Keratinocyte (primary cell): ENCODE results near the gene LRRC46. TPM values are rescaled to one million over a fixed set of nuclear protein-coding genes. Genes with fewer than 3 reads are reported as not detected.

ENCODE experiments used
- DNase-seq: peaks from one replicate; pipeline ENCODE4 v3.0.0-alpha.2; 2011; ENCODE audit warnings: low read depth, missing footprints, low spot score
- FAIRE-seq: peaks from 2 replicates; lab custom pipeline; 2011; peaks lifted over from hg19 to GRCh38; lab: Jason Lieb, UNC
- H2AFZ ChIP-seq: 2 replicates; pipeline ENCODE4 v1.6.0; 2012; ENCODE audit warnings: low read length, control low read depth, inconsistent platforms; ENCODE audit not compliant: control insufficient read depth
- H3K27ac ChIP-seq: 2 replicates; pipeline ENCODE4 v1.5.1; 2011; ENCODE audit warnings: low read length; ENCODE audit not compliant: control insufficient read depth, insufficient read depth
- H3K27me3 ChIP-seq: 3 replicates; pipeline ENCODE4 v1.6.0; 2011; ENCODE audit warnings: low read length; ENCODE audit not compliant: control insufficient read depth, insufficient read depth; ENCODE audit errors: extremely low read depth
- H3K36me3 ChIP-seq, 2 experiments: 2 replicates in 1 of 2; 3 replicates in 1 of 2; pipeline ENCODE4 v1.5.1; 2011; ENCODE audit warnings: low read length in 2 of 2, mild to moderate bottlenecking in 1 of 2; ENCODE audit not compliant: control insufficient read depth in 2 of 2, insufficient read depth in 2 of 2; ENCODE audit errors: extremely low read depth in 1 of 2
- H3K4me1 ChIP-seq: 3 replicates; pipeline ENCODE4 v1.5.1; 2011; ENCODE audit warnings: low read length; ENCODE audit not compliant: control insufficient read depth, insufficient read depth; ENCODE audit errors: extremely low read depth
- H3K4me2 ChIP-seq: 3 replicates; pipeline ENCODE4 v1.6.0; 2011; ENCODE audit warnings: low read depth, low read length; ENCODE audit not compliant: control insufficient read depth, insufficient read depth; ENCODE audit errors: extremely low read depth
- H3K4me3 ChIP-seq, 3 experiments: fragments of 200-600 bp in 1 of 3; sonication (generic) in 1 of 3; 2 replicates in 2 of 3; 3 replicates in 1 of 3; pipeline ENCODE4 v1.5.1; 2011 to 2016; ENCODE audit warnings: low read length in 3 of 3, mild to moderate bottlenecking in 3 of 3, control low read depth in 2 of 3, inconsistent platforms in 1 of 3, low read depth in 1 of 3, mixed read lengths in 1 of 3, mixed run types in 1 of 3, moderate library complexity in 1 of 3; ENCODE audit not compliant: control insufficient read depth in 2 of 3, insufficient read depth in 2 of 3; ENCODE audit errors: extremely low read depth in 1 of 3
- H3K79me2 ChIP-seq: 2 replicates; pipeline ENCODE4 v1.6.0; 2012; ENCODE audit warnings: low read length; ENCODE audit not compliant: control insufficient read depth, insufficient read depth
- H3K9ac ChIP-seq: 3 replicates; pipeline ENCODE4 v1.6.0; 2011; ENCODE audit warnings: low read length; ENCODE audit not compliant: control insufficient read depth, insufficient read depth; ENCODE audit errors: extremely low read depth
- H3K9me1 ChIP-seq: 3 replicates; pipeline ENCODE4 v1.6.0; 2011; ENCODE audit warnings: low read length; ENCODE audit not compliant: control insufficient read depth, insufficient read depth; ENCODE audit errors: extremely low read depth
- H3K9me3 ChIP-seq: 2 replicates; pipeline ENCODE4 v1.5.1; 2012; ENCODE audit warnings: low read depth, low read length; ENCODE audit not compliant: control insufficient read depth
- H4K20me1 ChIP-seq: 3 replicates; pipeline ENCODE4 v1.6.0; 2011; ENCODE audit warnings: low read length; ENCODE audit not compliant: control insufficient read depth, insufficient read depth; ENCODE audit errors: extremely low read depth
- EZH2 ChIP-seq: IDR thresholded peaks from one replicate; pipeline ENCODE4 v1.6.1; 2012; ENCODE audit warnings: inconsistent platforms, mild to moderate bottlenecking, low read length, moderate library complexity
- dilution Hi-C: fragments of 300-500 bp; cut with MboI; formaldehyde crosslinking; loops from one replicate; pipeline ENCODE4 v1.7.0; 2020; ENCODE audit warnings: low sequenced_read_pairs; ENCODE audit not compliant: extremely low pct_ligation_motif_present
- polyA plus RNA-seq, 5 experiments: library from polyadenylated mRNA; depleted of rRNA in 3 of 5; stranded (reverse) in 3 of 5; stranded (forward) in 1 of 5; unstranded in 1 of 5; fragments of >200 nt; gene quantifications; 1 replicate in 1 of 5; 2 replicates in 3 of 5; 3 replicates in 1 of 5; pipeline versions ENCODE4 v1.2.1 to v1.2.3, GENCODE V29; 2011 to 2012; ENCODE audit warnings: missing spikeins in 2 of 5, low read depth in 1 of 5, low replicate concordance in 1 of 5
- TF ChIP-seq, protein P1 (sequence below), 3 experiments: IDR thresholded peaks in 1 of 3; conservative IDR thresholded peaks in 1 of 3; optimal IDR thresholded peaks in 1 of 3; 2 replicates in 2 of 3; 3 replicates in 1 of 3; pipeline versions ENCODE3 to v1.5.1; 2011; ENCODE audit warnings: low read length in 3 of 3, mild to moderate bottlenecking in 3 of 3, moderate library complexity in 2 of 3, control low read depth in 1 of 3, inconsistent platforms in 1 of 3; ENCODE audit not compliant: insufficient read depth in 2 of 3; ENCODE audit errors: extremely low read depth in 1 of 3

The LRRC46 gene
- polyA plus RNA-seq, 1 donor (not counting 4 experiments of a cell fraction or from before 2014, with no cell fraction given) = 0.43 TPM

DNA sequence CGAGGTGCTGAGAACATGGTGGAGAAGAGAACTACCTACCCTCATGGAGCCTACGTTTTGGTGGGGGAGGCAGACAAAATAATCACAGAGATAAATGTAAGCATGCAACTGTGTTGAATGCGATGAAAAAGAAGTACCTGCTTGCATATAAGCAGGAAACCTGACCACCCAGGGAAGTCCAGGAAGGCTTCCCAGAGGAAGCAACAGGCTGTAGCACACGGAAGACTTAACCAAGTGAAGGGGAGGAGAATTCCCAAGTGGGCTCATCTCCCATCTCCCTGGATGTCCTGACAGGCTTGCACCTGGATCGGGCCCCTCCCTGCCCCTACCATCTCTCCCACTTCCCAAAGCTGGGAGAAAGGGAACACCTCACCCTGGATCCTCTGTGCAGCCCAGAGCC is 7.6 kb downstream of the LRRC46 start:
- no peak overlapping the region for H3K9ac ChIP-seq
- H2AFZ ChIP-seq = no peak overlapping the region
- H3K4me3 ChIP-seq = no peak overlapping the region
- no peaks in the 10 kb centered on the region for H4K20me1 ChIP-seq
- H3K36me3 ChIP-seq = peaks cover 0 to 19% of the 10 kb centered on the region in 2 experiments
- H3K9me3 ChIP-seq = no peaks in the 10 kb centered on the region
- no peak overlapping the region for H3K4me2 ChIP-seq
- dilution Hi-C loops = no loop called here
- no peak for DNase-seq
- TF ChIP-seq EZH2 = no peak
- TF ChIP-seq, protein P1, sequence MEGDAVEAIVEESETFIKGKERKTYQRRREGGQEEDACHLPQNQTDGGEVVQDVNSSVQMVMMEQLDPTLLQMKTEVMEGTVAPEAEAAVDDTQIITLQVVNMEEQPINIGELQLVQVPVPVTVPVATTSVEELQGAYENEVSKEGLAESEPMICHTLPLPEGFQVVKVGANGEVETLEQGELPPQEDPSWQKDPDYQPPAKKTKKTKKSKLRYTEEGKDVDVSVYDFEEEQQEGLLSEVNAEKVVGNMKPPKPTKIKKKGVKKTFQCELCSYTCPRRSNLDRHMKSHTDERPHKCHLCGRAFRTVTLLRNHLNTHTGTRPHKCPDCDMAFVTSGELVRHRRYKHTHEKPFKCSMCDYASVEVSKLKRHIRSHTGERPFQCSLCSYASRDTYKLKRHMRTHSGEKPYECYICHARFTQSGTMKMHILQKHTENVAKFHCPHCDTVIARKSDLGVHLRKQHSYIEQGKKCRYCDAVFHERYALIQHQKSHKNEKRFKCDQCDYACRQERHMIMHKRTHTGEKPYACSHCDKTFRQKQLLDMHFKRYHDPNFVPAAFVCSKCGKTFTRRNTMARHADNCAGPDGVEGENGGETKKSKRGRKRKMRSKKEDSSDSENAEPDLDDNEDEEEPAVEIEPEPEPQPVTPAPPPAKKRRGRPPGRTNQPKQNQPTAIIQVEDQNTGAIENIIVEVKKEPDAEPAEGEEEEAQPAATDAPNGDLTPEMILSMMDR (optimal IDR thresholded peaks at IDR 0.05 in 1 of 3, IDR thresholded peaks at IDR 0.05 in 1 of 3, conservative IDR thresholded peaks at IDR 0.05 in 1 of 3; ENCODE audit: extremely low read depth in 1 of 3, insufficient read depth in 2 of 3, low read length in 3 of 3) = no peak
- FAIRE-seq = no peak
- no peaks in the 10 kb centered on the region for H3K27me3 ChIP-seq
- no peaks in the 10 kb centered on the region for H3K9me1 ChIP-seq
- no peak overlapping the region for H3K27ac ChIP-seq
- H3K4me1 ChIP-seq = peaks cover 21% of the 10 kb centered on the region
- H3K79me2 ChIP-seq = peaks cover 5% of the 10 kb centered on the region

DNA sequence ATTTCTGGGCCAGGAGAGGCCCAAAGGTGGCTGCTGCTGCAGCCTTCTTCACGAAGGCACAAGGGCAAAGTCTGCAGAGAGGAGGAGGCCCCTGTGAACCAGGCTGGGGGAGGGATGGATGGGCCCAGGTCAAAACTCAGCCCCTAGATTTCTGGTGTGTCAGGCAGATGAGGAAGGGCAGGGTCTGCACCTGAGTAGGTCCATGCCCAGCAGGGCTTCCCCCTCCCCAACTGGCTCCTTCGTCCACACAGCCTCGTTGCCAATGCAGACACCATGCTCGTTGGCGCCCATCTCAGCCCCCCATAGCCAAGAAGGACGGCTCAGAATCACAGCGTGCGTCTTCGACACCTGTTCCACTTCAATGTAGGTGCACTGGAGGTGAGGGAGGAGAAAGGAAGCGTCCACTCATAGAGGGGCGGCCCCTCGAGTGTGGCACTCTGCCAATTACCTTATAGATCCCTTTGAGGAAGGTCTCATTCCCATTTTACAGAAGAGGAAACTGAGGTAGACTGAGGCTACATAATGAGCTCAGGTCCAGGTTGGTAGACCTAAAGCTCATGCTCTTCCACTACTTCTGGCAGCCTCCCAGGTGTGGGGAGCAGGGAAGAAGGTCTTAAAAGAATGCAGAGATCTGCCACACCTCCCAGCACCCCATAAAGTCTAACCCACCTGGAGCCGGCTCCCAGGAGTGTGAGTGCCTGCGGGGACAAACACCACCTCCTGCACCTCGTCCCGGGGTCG is 8.7 kb downstream of the LRRC46 start:
- Histone ChIP-seq H3K27me3 (no peaks in the 10 kb centered on the region), H2AFZ (peak overlapping the region; percentile 96), H3K4me2 (peak overlapping the region; percentile 96), H4K20me1 (no peaks in the 10 kb centered on the region), H3K36me3 (peaks cover 0 to 19% of the 10 kb centered on the region in 2 experiments), H3K4me3 (peak overlapping the region; percentile 78 to 95 (median 88)), H3K79me2 (peaks cover 5% of the 10 kb centered on the region), H3K9ac (peak overlapping the region; percentile 81), H3K9me1 (no peaks in the 10 kb centered on the region), H3K27ac (no peak overlapping the region), H3K9me3 (no peaks in the 10 kb centered on the region), H3K4me1 (peaks cover 21% of the 10 kb centered on the region)
- dilution Hi-C loops = no loop called here
- FAIRE-seq = no peak
- no peak for DNase-seq
- TF ChIP-seq, protein P1 (optimal IDR thresholded peaks at IDR 0.05 in 1 of 3, IDR thresholded peaks at IDR 0.05 in 1 of 3, conservative IDR thresholded peaks at IDR 0.05 in 1 of 3; ENCODE audit: extremely low read depth in 1 of 3, insufficient read depth in 2 of 3, low read length in 3 of 3) = no peak
- no peak for TF ChIP-seq EZH2
